Prostate gland (tissue), 2 donors: ENCODE measurements around the gene GRAMD4.
"Not testable (repeated sequence)": the region's sequence is repeated elsewhere in the genome, so short reads cannot be mapped to it uniquely, and the experiment has no call there.

Experiments used
- CTCF ChIP-seq, 4 experiments: fragments of 200-600 bp in 2 of 4; fragments of 450-650 bp in 2 of 4; sonication (generic) in 2 of 4; IDR thresholded peaks; 1 replicate in 3 of 4; 2 replicates in 1 of 4; pipeline ENCODE4 v1.5.1; 2016 to 2019; ENCODE audit warnings: antibody characterized with exemption in 4 of 4, mild to moderate bottlenecking in 2 of 4, moderate library complexity in 2 of 4
- POLR2A ChIP-seq: fragments of 450-650 bp; IDR thresholded peaks from one replicate; pipeline ENCODE4 v1.6.1; 2016; ENCODE audit warnings: antibody characterized with exemption, mild to moderate bottlenecking
- POLR2AphosphoS5 ChIP-seq: sonication (generic); formaldehyde crosslinking; IDR thresholded peaks from one replicate; pipeline ENCODE4 v1.6.1; 2017; ENCODE audit warnings: antibody characterized with exemption

GRCh38 chr22:46642840-46643480, 22.8 kb downstream of the GRAMD4 start:
- TF ChIP-seq CTCF (IDR thresholded peaks at IDR 0.05); POLR2AphosphoS5; POLR2A: not testable (repeated sequence)
